ENCODE data around the gene MICU1. TPM values are rescaled to one million over a fixed set of nuclear protein-coding genes. Genes with fewer than 3 reads are reported as not detected.
"Not testable (repeated sequence)": the region's sequence is repeated elsewhere in the genome, so short reads cannot be mapped to it uniquely, and the experiment has no call there.

The MICU1 gene
- polyA plus RNA-seq, 6 donors from 2014 or later, result 26.9 to 37.6 (median 31.4) TPM

- ATAC-seq (ENCODE audit: low read depth in 2 of 2); H3K27me3 Mint-ChIP-seq; DNase-seq; H3K9me3 Mint-ChIP-seq; H3K4me3 Mint-ChIP-seq; H3K27ac Mint-ChIP-seq: not testable (repeated sequence)
- Mint-ChIP-seq H3K4me1 (peaks cover 14 to 39% (median 30%) of the 10 kb centered on the region in 3 donors), H3K36me3 (peaks cover 0 to 19% of the 10 kb centered on the region in 2 donors)
Observed at GRCh38 chr10:72346117-72346516, 279.8 kb downstream of the MICU1 start.

- H3K27ac Mint-ChIP-seq, result peak overlapping the region in 2 of 6 donors; percentile 13 to 38
- peaks cover 0 to 18% of the 10 kb centered on the region in 2 donors for H3K36me3 Mint-ChIP-seq
- H3K27me3 Mint-ChIP-seq, result no peaks in the 10 kb centered on the region
- peak overlapping the region in 1 of 8 donors; percentile 8 for H3K4me3 Mint-ChIP-seq
- peaks cover 13 to 40% (median 33%) of the 10 kb centered on the region in 3 donors for H3K4me1 Mint-ChIP-seq
- ATAC-seq (ENCODE audit: low read depth in 2 of 2), result peak in 1 of 2 donors; percentile 20
- no peak for DNase-seq
- no peaks in the 10 kb centered on the region for H3K9me3 Mint-ChIP-seq
Observed at GRCh38 chr10:72344932-72345331, 280.9 kb downstream of the MICU1 start.

GRCh38 chr10:72342911-72343310, 283.0 kb downstream of the MICU1 start:
- Mint-ChIP-seq H3K27ac (peak overlapping the region in 1 of 6 donors; percentile 58), H3K4me3 (no peak overlapping the region), H3K9me3 (no peaks in the 10 kb centered on the region), H3K4me1 (peaks cover 9 to 35% (median 25%) of the 10 kb centered on the region in 3 donors), H3K27me3 (no peaks in the 10 kb centered on the region), H3K36me3 (peaks cover 0 to 8% of the 10 kb centered on the region in 2 donors)
- DNase-seq, result no peak
- ATAC-seq (ENCODE audit: low read depth in 2 of 2), result no peak

- H3K36me3 Mint-ChIP-seq, result peaks cover 0 to 13% of the 10 kb centered on the region in 2 donors
- H3K4me1 Mint-ChIP-seq, result peaks cover 22 to 52% (median 44%) of the 10 kb centered on the region in 3 donors
Observed at GRCh38 chr10:72340510-72341261, 285.2 kb downstream of the MICU1 start.

GRCh38 chr10:72338180-72338579, 287.7 kb downstream of the MICU1 start:
- peaks cover 36 to 55% (median 54%) of the 10 kb centered on the region in 3 donors for H3K4me1 Mint-ChIP-seq

More at GRCh38 chr10:72340510-72341261, 285.2 kb downstream of the MICU1 start:
- peak; percentile 59 to 69 for ATAC-seq (ENCODE audit: low read depth in 2 of 2)
- Mint-ChIP-seq H3K9me3 (no peaks in the 10 kb centered on the region), H3K27me3 (no peaks in the 10 kb centered on the region), H3K27ac (peak overlapping the region in 5 of 6 donors; percentile 20 to 90 (median 65)), H3K4me3 (peak overlapping the region in 1 of 8 donors; percentile 41)
- DNase-seq, result peak; percentile 75

GRCh38 chr10:72337722-72338121, 288.2 kb downstream of the MICU1 start:
- H3K9me3 Mint-ChIP-seq, result no peaks in the 10 kb centered on the region
- H3K27ac Mint-ChIP-seq, result peak overlapping the region in 2 of 6 donors; percentile 23 to 69
- peaks cover 0 to 7% of the 10 kb centered on the region in 2 donors for H3K36me3 Mint-ChIP-seq
- ATAC-seq (ENCODE audit: low read depth in 2 of 2), result no peak
- DNase-seq, result no peak
- H3K4me1 Mint-ChIP-seq, result peaks cover 35 to 59% (median 58%) of the 10 kb centered on the region in 3 donors
- H3K4me3 Mint-ChIP-seq, result peak overlapping the region in 1 of 8 donors; percentile 66
- no peaks in the 10 kb centered on the region for H3K27me3 Mint-ChIP-seq

More at GRCh38 chr10:72338180-72338579, 287.7 kb downstream of the MICU1 start:
- Mint-ChIP-seq H3K36me3 (peaks cover 0 to 9% of the 10 kb centered on the region in 2 donors), H3K4me3 (peak overlapping the region in 1 of 8 donors; percentile 66), H3K27ac (peak overlapping the region in 1 of 6 donors; percentile 23), H3K27me3 (no peaks in the 10 kb centered on the region), H3K9me3 (no peaks in the 10 kb centered on the region)
- ATAC-seq (ENCODE audit: low read depth in 2 of 2) (no peak), DNase-seq (no peak)

- Mint-ChIP-seq H3K36me3 (peaks cover 0 to 7% of the 10 kb centered on the region in 2 donors), H3K4me1 (peaks cover 35 to 64% (median 60%) of the 10 kb centered on the region in 3 donors), H3K4me3 (peak overlapping the region in 3 of 8 donors; percentile 27 to 70 (median 66)), H3K27ac (peak overlapping the region; percentile 79 to 99 (median 92)), H3K27me3 (no peaks in the 10 kb centered on the region), H3K9me3 (no peaks in the 10 kb centered on the region)
- no peak for ATAC-seq (ENCODE audit: low read depth in 2 of 2)
- peak; percentile 63 for DNase-seq
Observed at GRCh38 chr10:72337039-72337629, 288.7 kb downstream of the MICU1 start.

- DNase-seq, result no peak
- peaks cover 39 to 69% (median 67%) of the 10 kb centered on the region in 3 donors for H3K4me1 Mint-ChIP-seq
- H3K9me3 Mint-ChIP-seq, result peaks cover 0 to 1% (median 0%) of the 10 kb centered on the region in 7 donors
- H3K4me3 Mint-ChIP-seq, result peak overlapping the region in 3 of 8 donors; percentile 23 to 85 (median 60)
- no peak for ATAC-seq (ENCODE audit: low read depth in 2 of 2)
- no peaks in the 10 kb centered on the region for H3K27me3 Mint-ChIP-seq
- peak overlapping the region; percentile 79 to 99 (median 96) for H3K27ac Mint-ChIP-seq
- H3K36me3 Mint-ChIP-seq, result peaks cover 0 to 7% of the 10 kb centered on the region in 2 donors
Observed at GRCh38 chr10:72336259-72337038, 289.4 kb downstream of the MICU1 start.

- Mint-ChIP-seq H3K4me3 (peak overlapping the region; percentile 63 to 85 (median 74)), H3K27ac (peak overlapping the region; percentile 96 to 99 (median 97)), H3K36me3 (peaks cover 0 to 7% of the 10 kb centered on the region in 2 donors), H3K4me1 (peaks cover 43 to 71% (median 69%) of the 10 kb centered on the region in 3 donors), H3K27me3 (no peaks in the 10 kb centered on the region), H3K9me3 (peaks cover 0 to 1% (median 0%) of the 10 kb centered on the region in 7 donors)
- peak in 1 of 2 donors; percentile 2 for ATAC-seq (ENCODE audit: low read depth in 2 of 2)
- DNase-seq, result no peak
Observed at GRCh38 chr10:72335394-72336258, 290.3 kb downstream of the MICU1 start.

- peak overlapping the region; percentile 70 to 87 (median 78) for H3K4me3 Mint-ChIP-seq
- peaks cover 0 to 7% of the 10 kb centered on the region in 2 donors for H3K36me3 Mint-ChIP-seq
- ATAC-seq (ENCODE audit: low read depth in 2 of 2) (peak; percentile 66 to 67), DNase-seq (peak; percentile 92)
- peaks cover 0 to 1% (median 0%) of the 10 kb centered on the region in 7 donors for H3K9me3 Mint-ChIP-seq
- H3K27me3 Mint-ChIP-seq, result no peaks in the 10 kb centered on the region
- peaks cover 47 to 74% (median 71%) of the 10 kb centered on the region in 3 donors for H3K4me1 Mint-ChIP-seq
- peak overlapping the region; percentile 96 to 99 (median 97) for H3K27ac Mint-ChIP-seq
Observed at GRCh38 chr10:72334825-72335393, 291.0 kb downstream of the MICU1 start.

- H3K4me3 Mint-ChIP-seq, result peak overlapping the region; percentile 70 to 85 (median 78)
- peak overlapping the region; percentile 96 to 99 (median 97) for H3K27ac Mint-ChIP-seq
- H3K27me3 Mint-ChIP-seq, result no peaks in the 10 kb centered on the region
- H3K9me3 Mint-ChIP-seq, result peaks cover 0 to 1% (median 0%) of the 10 kb centered on the region in 7 donors
- DNase-seq (no peak), ATAC-seq (ENCODE audit: low read depth in 2 of 2) (peak in 1 of 2 donors; percentile 0)
- peaks cover 0 to 7% of the 10 kb centered on the region in 2 donors for H3K36me3 Mint-ChIP-seq
- peaks cover 52 to 80% (median 76%) of the 10 kb centered on the region in 3 donors for H3K4me1 Mint-ChIP-seq
Observed at GRCh38 chr10:72334196-72334824, 291.6 kb downstream of the MICU1 start.

Measured in naive B cell (primary cell).